Measurements from ENCODE around the gene GPN1.
"Not testable (repeated sequence)": the region's sequence is repeated elsewhere in the genome, so short reads cannot be mapped to it uniquely, and the experiment has no call there.

The GPN1 gene

GRCh38 chr2:27628767-27629709, at the start of gene GPN1, which contains the start of gene CCDC121:
TSS of gene GPN1 (plus strand) at chr2:27629050. CDS start at chr2:27629059, 9 bp downstream.
TSS of gene CCDC121 (minus strand) at chr2:27629012. CDS start at chr2:27627799, 1,213 bp downstream.
- peak; percentile 95 for DNase-seq

- no peak for DNase-seq
Observed at GRCh38 chr2:27581417-27582128, 47.3 kb upstream of the GPN1 start.

GRCh38 chr2:27582129-27582694, 46.6 kb upstream of the GPN1 start:
- DNase-seq, result no peak

- peak; percentile 99 for DNase-seq
Observed at GRCh38 chr2:27582695-27583389, 46.0 kb upstream of the GPN1 start, which contains the start of gene ZNF512. TSS of gene ZNF512 (plus strand) at chr2:27583042. CDS start at chr2:27583113, 71 bp downstream.

DNA sequence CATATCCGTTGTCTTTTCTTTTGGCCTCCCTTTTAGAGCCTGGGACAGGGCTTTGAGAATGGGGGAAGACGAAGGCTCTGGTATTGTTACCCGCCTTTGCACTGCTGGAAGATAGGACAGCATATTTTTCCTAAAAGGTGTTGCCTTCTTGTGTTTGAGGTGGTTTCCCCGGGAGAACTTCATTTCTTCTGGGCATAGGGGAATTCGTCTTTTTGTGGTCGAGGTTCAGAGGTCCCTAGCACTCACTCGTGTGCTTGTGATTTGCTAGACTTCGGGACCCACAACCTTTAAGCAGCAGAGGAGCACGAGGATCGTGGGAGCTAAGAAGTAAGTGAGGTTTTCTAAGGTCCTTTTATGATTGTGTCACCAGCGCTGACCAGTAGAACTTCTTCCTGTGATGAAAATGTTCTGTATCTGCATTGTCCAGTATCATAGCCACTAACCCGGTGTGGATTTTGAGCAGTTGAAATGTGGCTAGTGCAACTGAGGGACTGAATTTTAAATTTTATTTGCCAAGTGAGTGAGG, 45.4 kb upstream of the GPN1 start:
- peak; percentile 54 for DNase-seq

DNA sequence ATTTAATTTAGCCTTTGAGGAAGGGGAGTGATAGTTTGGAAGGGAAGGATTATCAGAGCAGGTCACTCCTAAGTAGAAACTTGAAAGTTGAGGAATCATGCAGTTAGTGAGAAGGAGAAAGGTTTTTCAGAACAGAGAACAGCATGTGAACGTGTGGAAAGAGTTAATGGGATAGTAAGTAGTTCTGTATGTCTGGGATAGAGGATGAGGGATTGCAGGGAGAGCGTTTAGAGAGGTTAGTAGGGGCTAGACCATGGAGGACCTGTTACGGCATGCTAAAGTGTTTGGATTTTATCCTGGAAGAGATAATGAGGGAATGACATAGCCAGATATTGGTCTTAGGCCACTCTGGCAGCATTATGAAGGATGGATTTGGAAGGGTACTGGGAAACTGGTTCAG, 44.3 kb upstream of the GPN1 start:
- DNase-seq, result no peak

GRCh38 chr2:27587025-27587424, 41.8 kb upstream of the GPN1 start:
- DNase-seq, result no peak

- DNase-seq, result no peak
Observed at GRCh38 chr2:27588308-27588707, 40.5 kb upstream of the GPN1 start.

DNA sequence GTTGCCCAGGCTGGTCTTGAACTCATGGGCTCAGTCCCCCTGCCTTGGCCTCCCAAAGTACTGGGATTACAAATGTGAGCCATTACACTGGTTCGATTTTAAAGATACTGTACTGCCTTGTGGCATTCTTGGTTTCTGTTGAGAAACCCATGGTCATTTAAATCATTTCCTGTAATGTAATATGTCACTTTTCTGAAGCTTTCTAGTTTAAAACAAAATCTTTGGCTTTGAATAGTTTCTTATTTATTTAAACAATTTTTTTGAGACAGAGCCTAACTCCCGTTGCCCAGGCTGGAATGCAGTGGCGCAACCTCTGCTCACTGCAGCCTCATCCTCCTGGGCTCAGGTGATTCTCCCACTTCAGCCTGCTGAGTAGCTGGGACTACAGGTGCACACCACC, 37.1 kb upstream of the GPN1 start:
- no peak for DNase-seq

GRCh38 chr2:27593240-27593639, 35.6 kb upstream of the GPN1 start:
- DNase-seq, result no peak

DNA sequence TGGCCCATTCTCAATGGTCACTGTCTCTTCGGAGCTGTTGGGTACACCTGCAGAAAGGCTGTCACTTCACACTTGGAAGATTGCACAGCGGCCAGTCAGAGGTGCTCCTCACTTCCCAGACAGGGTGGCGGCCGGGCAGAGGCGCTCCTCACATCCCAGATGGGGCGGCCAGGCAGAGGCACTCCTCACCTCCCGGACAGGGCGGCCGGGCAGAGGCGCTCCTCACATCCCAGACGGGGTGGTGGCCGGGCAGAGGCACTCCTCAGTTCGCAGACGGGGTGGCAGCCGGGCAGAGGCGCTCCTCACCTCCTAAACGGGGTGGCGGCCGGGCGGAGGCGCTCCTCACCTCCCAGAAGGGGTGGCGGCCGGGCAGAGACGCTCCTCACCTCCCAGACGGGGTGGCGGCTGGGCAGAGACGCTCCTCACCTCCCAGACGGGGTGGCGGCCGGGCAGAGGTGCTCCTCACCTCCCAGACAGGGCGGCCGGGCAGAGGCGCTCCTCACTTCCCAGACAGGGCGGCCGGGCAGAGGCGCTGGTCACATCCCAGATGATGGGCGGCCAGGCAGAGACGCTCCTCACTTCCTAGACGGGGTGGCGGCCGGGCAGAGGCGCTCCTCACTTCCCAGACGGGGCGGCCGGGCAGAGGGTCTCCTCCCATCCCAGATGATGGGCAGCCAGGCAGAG, 34.7 kb upstream of the GPN1 start:
- DNase-seq, result not testable (repeated sequence)

DNA sequence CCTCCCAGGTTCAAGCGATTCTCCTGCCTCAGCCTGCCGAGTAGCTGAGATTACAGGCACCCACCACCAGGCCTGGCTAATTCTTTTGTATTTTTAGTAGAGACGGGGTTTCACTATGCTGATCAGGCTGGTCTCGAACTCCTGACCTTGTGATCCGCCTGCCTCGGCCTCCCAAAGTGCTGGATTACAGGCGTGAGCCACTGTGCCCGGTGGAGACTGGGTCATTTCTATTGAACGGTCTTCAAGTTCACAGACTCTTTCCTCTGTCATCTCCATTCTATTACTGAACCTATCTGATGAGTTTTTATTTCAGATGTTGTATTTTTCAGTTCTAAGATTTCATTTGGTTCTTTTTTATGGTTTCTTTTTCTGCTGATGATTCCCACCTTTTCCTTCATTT, 33.4 kb upstream of the GPN1 start:
- not testable (repeated sequence) for DNase-seq

DNA sequence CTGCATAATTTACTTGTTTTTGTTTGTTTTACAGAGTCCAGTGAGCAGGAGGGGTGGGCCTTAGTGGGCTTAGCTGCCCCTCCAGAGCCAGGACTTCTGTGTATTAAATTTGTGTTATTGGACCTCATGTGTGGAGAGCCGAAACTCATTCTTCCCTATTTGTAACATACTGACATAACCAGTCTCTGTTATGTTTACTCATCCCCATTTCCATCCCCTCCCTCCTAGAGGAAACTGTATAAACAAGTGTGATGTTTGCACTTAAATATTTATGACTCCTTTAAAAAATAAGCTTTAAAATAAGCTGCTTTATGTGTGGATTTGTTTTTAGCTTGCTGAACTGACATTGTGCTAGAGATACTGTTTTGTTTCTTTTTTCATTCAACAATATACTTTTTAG, 32.2 kb upstream of the GPN1 start:
- DNase-seq, result no peak

- DNase-seq, result no peak
Observed at GRCh38 chr2:27606611-27607010, 22.2 kb upstream of the GPN1 start.

GRCh38 chr2:27613985-27614384, 14.9 kb upstream of the GPN1 start:
- no peak for DNase-seq

- DNase-seq, result no peak
Observed at GRCh38 chr2:27615316-27615715, 13.5 kb upstream of the GPN1 start.

DNA sequence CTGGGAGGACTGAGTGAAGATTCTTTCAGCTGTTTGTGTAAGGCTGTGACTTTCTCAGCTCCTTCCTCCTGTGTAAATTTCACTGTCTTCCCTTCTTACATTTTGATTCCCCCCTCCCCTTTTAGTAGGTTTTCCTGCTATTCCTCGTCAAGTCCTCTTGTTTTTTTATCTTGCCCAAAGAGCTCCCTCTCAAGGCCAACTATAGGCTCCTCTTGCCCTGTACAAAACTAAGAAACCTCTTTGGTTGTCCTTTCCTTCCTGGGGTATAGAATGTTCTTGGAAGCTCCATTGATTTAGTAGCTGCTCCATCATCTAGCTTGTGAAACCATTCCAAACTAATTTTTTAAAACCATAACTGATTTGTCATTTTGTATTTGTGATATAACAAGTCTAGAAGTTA, 7.3 kb upstream of the GPN1 start:
- DNase-seq, result no peak

GRCh38 chr2:27622921-27623384, 5.9 kb upstream of the GPN1 start:
- no peak for DNase-seq

DNA sequence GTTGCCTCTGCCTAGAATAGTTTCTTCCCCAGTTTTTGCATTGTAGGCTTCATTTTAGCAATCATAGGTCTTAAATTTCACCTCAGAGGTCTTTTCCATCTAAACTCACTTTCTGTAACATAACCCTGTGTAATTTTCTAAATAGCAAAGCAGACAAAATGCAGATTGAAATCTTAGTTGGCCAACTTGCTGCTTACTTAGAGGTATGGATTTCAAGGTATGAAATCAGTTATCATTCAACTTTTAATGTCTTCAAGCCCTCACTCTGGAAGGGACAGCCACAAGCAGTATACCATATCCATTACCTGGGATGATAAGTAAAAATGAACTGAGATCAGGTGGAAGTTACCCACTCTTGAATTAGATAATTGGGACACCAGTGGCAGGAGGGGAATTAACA, 3.9 kb upstream of the GPN1 start:
- DNase-seq, result no peak

- DNase-seq, result not testable (repeated sequence)
Observed at GRCh38 chr2:27626323-27626722, 2.5 kb upstream of the GPN1 start.

DNA sequence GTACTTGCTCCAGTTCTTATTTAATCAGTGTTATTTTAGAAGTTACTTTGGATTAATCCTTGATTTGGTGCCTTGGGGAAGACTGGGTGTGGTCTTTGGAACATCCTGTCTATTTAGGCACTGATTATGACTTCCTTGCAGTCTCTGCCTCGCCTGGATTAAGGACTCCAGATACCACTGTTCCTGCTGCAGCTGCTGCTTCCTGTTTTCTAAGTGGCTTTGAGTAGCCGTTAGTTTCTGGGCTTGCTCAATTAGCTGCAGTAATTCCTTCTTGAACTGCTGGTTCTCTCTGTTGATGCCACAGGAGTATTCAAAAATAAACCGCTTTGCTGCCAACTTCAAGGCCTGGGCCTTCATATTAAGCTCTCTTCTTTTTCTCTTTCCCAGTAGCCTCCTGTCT, 1.9 kb upstream of the GPN1 start:
- DNase-seq, result peak; percentile 60

Data from OCI-M1 (cell line).